CD14-positive monocyte (primary cell): Measurements from ENCODE around the gene PTGER1. TPM values are rescaled to one million over a fixed set of nuclear protein-coding genes. Genes with fewer than 3 reads are reported as not detected.

Experiments used
- DNase-seq, 3 donors: peaks; one replicate each; pipeline ENCODE4 v3.0.0-alpha.2; 2011 to 2022
- H2AFZ ChIP-seq: 2 replicates; pipeline ENCODE4 v1.6.0; 2012; ENCODE audit warnings: mild to moderate bottlenecking, low read depth, low read length, inconsistent platforms; ENCODE audit not compliant: insufficient read depth, poor library complexity, severe bottlenecking
- H3K27ac ChIP-seq, 2 donors: 1 replicate in 1 of 2; 2 replicates in 1 of 2; pipeline ENCODE4 v1.5.1; 2012 to 2013; ENCODE audit warnings: low read length in 2 of 2, control low read depth in 1 of 2, inconsistent platforms in 1 of 2, low read depth in 1 of 2, mild to moderate bottlenecking in 1 of 2
- H3K27me3 ChIP-seq, 2 donors: one replicate each; pipeline versions ENCODE4 v1.6.0 to v1.6.1; 2011 to 2013; ENCODE audit warnings: low read length in 2 of 2; ENCODE audit not compliant: control insufficient read depth in 2 of 2, insufficient read depth in 2 of 2
- H3K36me3 ChIP-seq, 2 donors: replicated peaks in 1 of 2; 1 replicate in 1 of 2; 2 replicates in 1 of 2; pipeline versions ENCODE4 v1.5.1 to v1.6.1; 2012 to 2013; ENCODE audit warnings: low read length in 2 of 2, control low read depth in 1 of 2, inconsistent platforms in 1 of 2, mild to moderate bottlenecking in 1 of 2; ENCODE audit not compliant: insufficient read depth in 2 of 2, control insufficient read depth in 1 of 2
- H3K4me1 ChIP-seq, 2 donors: 1 replicate in 1 of 2; 2 replicates in 1 of 2; pipeline versions ENCODE4 v1.5.1 to v1.6.1; 2012 to 2013; ENCODE audit warnings: low read length in 2 of 2, control low read depth in 1 of 2, inconsistent platforms in 1 of 2, mild to moderate bottlenecking in 1 of 2, moderate library complexity in 1 of 2; ENCODE audit not compliant: insufficient read depth in 2 of 2, control insufficient read depth in 1 of 2
- H3K4me2 ChIP-seq: replicated peaks from 2 replicates; pipeline ENCODE3; 2012; ENCODE audit warnings: low read length, moderate library complexity, mild to moderate bottlenecking; ENCODE audit not compliant: poor library complexity, severe bottlenecking; ENCODE audit errors: extremely low read depth
- H3K4me3 ChIP-seq, 3 experiments: fragments of 200-600 bp in 1 of 3; sonication (generic) in 1 of 3; replicated peaks in 1 of 3; 1 replicate in 2 of 3; 2 replicates in 1 of 3; pipeline ENCODE4 v1.5.1; 2011 to 2013; ENCODE audit warnings: low read length in 3 of 3, mild to moderate bottlenecking in 3 of 3, control low read depth in 2 of 3, low read depth in 2 of 3, inconsistent platforms in 1 of 3, moderate library complexity in 1 of 3
- H3K79me2 ChIP-seq: 2 replicates; pipeline ENCODE4 v1.6.0; 2012; ENCODE audit warnings: mild to moderate bottlenecking, control low read depth, inconsistent platforms, low read length, moderate library complexity; ENCODE audit not compliant: insufficient read depth
- H3K9ac ChIP-seq: 2 replicates; pipeline ENCODE4 v1.6.0; 2017; ENCODE audit warnings: low read length, mild to moderate bottlenecking; ENCODE audit not compliant: insufficient read depth, poor library complexity, severe bottlenecking
- H3K9me3 ChIP-seq, 2 donors: replicated peaks in 1 of 2; 1 replicate in 1 of 2; 2 replicates in 1 of 2; pipeline versions ENCODE4 v1.5.1 to v1.6.1; 2012 to 2013; ENCODE audit warnings: low read length in 2 of 2, control low read depth in 1 of 2; ENCODE audit not compliant: control insufficient read depth in 1 of 2, insufficient read depth in 1 of 2
- H4K20me1 ChIP-seq: 2 replicates; pipeline ENCODE4 v1.6.0; 2012; ENCODE audit warnings: mild to moderate bottlenecking, low read length, control low read depth, moderate library complexity; ENCODE audit not compliant: insufficient read depth
- H3K27ac Mint-ChIP-seq, 7 donors: one replicate each; pipeline ENCODE4 v1.8.0; 2020; ENCODE audit warnings: mild to moderate bottlenecking in 7 of 7, mixed read lengths in 7 of 7, moderate library complexity in 6 of 7, inconsistent platforms in 2 of 7
- H3K27me3 Mint-ChIP-seq, 3 donors: one replicate each; pipeline ENCODE4 v1.8.0; 2021 to 2022; ENCODE audit warnings: low read depth in 3 of 3, mild to moderate bottlenecking in 3 of 3, mixed read lengths in 3 of 3, moderate library complexity in 3 of 3, inconsistent platforms in 1 of 3
- H3K36me3 Mint-ChIP-seq, 2 donors: one replicate each; pipeline ENCODE4 v1.8.0; 2020; ENCODE audit warnings: mixed read lengths in 2 of 2, inconsistent platforms in 1 of 2, mild to moderate bottlenecking in 1 of 2
- H3K4me1 Mint-ChIP-seq: one replicate; pipeline ENCODE4 v1.8.0; 2020; ENCODE audit warnings: mild to moderate bottlenecking, mixed read lengths
- H3K4me3 Mint-ChIP-seq, 2 donors: one replicate each; pipeline ENCODE4 v1.8.0; 2020; ENCODE audit warnings: mild to moderate bottlenecking in 2 of 2, mixed read lengths in 2 of 2, moderate library complexity in 1 of 2
- H3K9me3 Mint-ChIP-seq, 7 donors: one replicate each; pipeline ENCODE4 v1.8.0; 2020 to 2022; ENCODE audit warnings: mixed read lengths in 7 of 7, mild to moderate bottlenecking in 6 of 7, moderate library complexity in 6 of 7, inconsistent platforms in 2 of 7
- CTCF ChIP-seq: fragments of 200-600 bp; IDR thresholded peaks from one replicate; pipeline ENCODE4 v1.8.0; 2022; ENCODE audit warnings: antibody characterized with exemption, mild to moderate bottlenecking
- whole genome bisulfite sequencing: methylation state at CpG from one replicate; pipeline ENCODE4 v1.1.5; 2013; ENCODE audit warnings: missing lambda C conversion rate; ENCODE audit not compliant: insufficient coverage; 5-methylcytosine and 5-hydroxymethylcytosine counted together
- intact Hi-C, 2 donors: fragments of 100-400 bp; cut with micrococcal nuclease; formaldehyde crosslinking; loops; one replicate each; pipeline versions ENCODE4 v1.15.0 to v1.15.1; 2023
- polyA plus RNA-seq, 3 donors: library from polyadenylated mRNA; depleted of rRNA in 1 of 3; unstranded in 2 of 3; stranded (reverse) in 1 of 3; fragments of 300-500 nt in 2 of 3; fragments of >200 nt in 1 of 3; fragmentation: Illumina TruSeq in 2 of 3; gene quantifications; 1 replicate in 2 of 3; 2 replicates in 1 of 3; pipeline ENCODE4 v1.2.3, GENCODE V29; 2012 to 2021

Gene PTGER1
- polyA plus RNA-seq, 3 donors = not detected

DNA sequence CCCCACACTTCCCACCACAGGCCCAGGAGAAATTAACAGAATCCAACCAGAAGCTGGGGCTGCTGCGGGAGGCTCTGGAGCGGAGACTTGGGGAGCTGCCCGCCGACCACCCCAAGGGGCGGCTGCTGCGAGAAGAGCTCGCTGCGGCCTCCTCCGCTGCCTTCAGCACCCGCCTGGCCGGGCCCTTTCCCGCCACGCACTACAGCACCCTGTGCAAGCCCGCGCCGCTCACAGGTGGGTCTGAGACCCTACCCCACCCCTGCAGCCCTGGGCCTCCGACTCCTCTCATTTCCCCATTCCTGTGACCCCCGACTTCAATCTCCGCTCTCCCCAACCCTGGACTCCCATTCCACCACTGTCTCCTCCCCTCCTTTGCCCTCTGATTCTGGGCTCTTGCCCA is 24.3 kb downstream of the PTGER1 start:
- Histone ChIP-seq H2AFZ (no peak overlapping the region), H3K27me3 (no peaks in the 10 kb centered on the region), H3K9me3 (peaks cover 0 to 5% of the 10 kb centered on the region in 2 donors), H3K4me3 (no peak overlapping the region), H3K27ac (no peak overlapping the region), H3K4me2 (no peak overlapping the region), H3K79me2 (peaks cover 27% of the 10 kb centered on the region), H3K36me3 (peaks cover 80 to 97% of the 10 kb centered on the region in 2 donors), H4K20me1 (peaks cover 69% of the 10 kb centered on the region), H3K4me1 (no peaks in the 10 kb centered on the region), H3K9ac (no peak overlapping the region)
- Mint-ChIP-seq H3K9me3 (peaks cover 0 to 8% (median 0%) of the 10 kb centered on the region in 7 donors), H3K27me3 (no peaks in the 10 kb centered on the region), H3K36me3 (peaks cover 80 to 98% of the 10 kb centered on the region in 2 donors), H3K27ac (peak overlapping the region in 2 of 7 donors; percentile 15 to 46), H3K4me1 (peaks cover 3% of the 10 kb centered on the region), H3K4me3 (no peak overlapping the region)
- 97% methylated on average over 16 of the region's 19 CpGs for WGBS
- intact Hi-C loops = no loop called here
- no peak for TF ChIP-seq CTCF
- no peak for DNase-seq

DNA sequence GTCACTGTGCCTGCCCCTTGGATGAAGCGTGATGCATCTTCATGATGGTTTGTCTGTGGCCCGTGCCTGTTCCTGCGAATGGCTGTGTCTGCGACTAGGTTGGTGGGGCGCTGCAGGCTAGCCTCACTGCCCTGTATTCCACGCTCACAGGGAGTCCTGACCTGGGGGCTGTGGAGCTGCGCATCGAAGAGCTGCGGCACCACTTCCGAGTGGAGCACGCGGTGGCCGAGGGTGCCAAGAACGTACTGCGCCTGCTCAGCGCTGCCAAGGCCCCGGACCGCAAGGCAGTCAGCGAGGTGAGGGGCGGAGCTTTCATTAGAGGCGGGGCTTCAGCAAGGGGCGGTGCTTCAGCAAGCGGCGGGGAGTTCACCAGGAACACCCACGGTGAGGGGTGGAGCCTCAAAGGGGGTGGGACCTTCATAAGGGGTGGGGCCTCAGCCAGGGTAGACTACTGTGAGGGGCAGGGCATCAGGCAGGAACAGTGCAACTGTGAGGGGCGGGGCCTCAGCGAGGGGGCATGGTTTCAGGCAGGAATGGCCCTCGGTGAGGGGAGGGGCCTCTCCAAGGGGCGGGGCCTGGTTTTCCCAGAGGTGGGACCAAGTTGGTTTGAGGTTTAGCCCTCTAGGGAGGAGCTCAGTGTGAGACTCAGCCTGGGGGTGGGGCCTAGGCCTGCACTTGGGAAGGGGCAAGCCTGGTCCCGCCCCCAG is 24.8 kb downstream of the PTGER1 start:
- H3K9me3 Mint-ChIP-seq = peaks cover 0 to 8% (median 0%) of the 10 kb centered on the region in 7 donors
- Histone ChIP-seq H2AFZ (no peak overlapping the region), H3K27ac (peak overlapping the region in 1 of 2 donors; percentile 26), H3K36me3 (peaks cover 82 to 97% of the 10 kb centered on the region in 2 donors), H3K9ac (no peak overlapping the region), H4K20me1 (peaks cover 68% of the 10 kb centered on the region), H3K4me2 (no peak overlapping the region), H3K4me3 (no peak overlapping the region), H3K27me3 (no peaks in the 10 kb centered on the region), H3K9me3 (peaks cover 0 to 5% of the 10 kb centered on the region in 2 donors), H3K79me2 (peaks cover 28% of the 10 kb centered on the region), H3K4me1 (no peaks in the 10 kb centered on the region)
- WGBS = 93% methylated on average over 25 of the region's 30 CpGs
- peak; percentile 33 to 57 (median 54) for DNase-seq
- H3K27me3 Mint-ChIP-seq = no peaks in the 10 kb centered on the region
- peaks cover 79 to 98% of the 10 kb centered on the region in 2 donors for H3K36me3 Mint-ChIP-seq
- peaks cover 3% of the 10 kb centered on the region for H3K4me1 Mint-ChIP-seq
- no peak overlapping the region for H3K4me3 Mint-ChIP-seq
- no peak for TF ChIP-seq CTCF
- H3K27ac Mint-ChIP-seq = peak overlapping the region in 3 of 7 donors; percentile 60 to 73 (median 67)
- intact Hi-C loops = no loop called here
